CD4-positive, alpha-beta memory T cell (primary cell): Measurements from ENCODE around the gene GABARAPL1. TPM values are rescaled to one million over a fixed set of nuclear protein-coding genes. Genes with fewer than 3 reads are reported as not detected.
A peak's percentile ranks its signal among the peaks of the same experiment; 100 is the strongest.
"Not testable (repeated sequence)": the region's sequence is repeated elsewhere in the genome, so short reads cannot be mapped to it uniquely, and the experiment has no call there.

ENCODE experiments used
- CTCF ChIA-PET: fragments of 350-600 bp; sonication (Branson Sonifier 250); formaldehyde crosslinking; loops from one replicate; lab custom pipeline; 2021; ENCODE audit warnings: inconsistent platforms; ENCODE audit not compliant: partially characterized antibody; lab: Charles Lee
- POLR2A ChIA-PET: fragments of 350-600 bp; sonication (Branson Sonifier 250); formaldehyde crosslinking; loops from one replicate; lab custom pipeline; 2021; ENCODE audit not compliant: partially characterized antibody; lab: Charles Lee
- DNase-seq, 5 donors: peaks; one replicate each; pipeline versions ENCODE4 v3.0.0 to v3.0.0-alpha.2; 2020 to 2022; ENCODE audit warnings: mixed read lengths in 1 of 5
- H3K27ac ChIP-seq: one replicate; pipeline ENCODE4 v1.7.0; 2013; ENCODE audit warnings: low read depth, low read length
- H3K27me3 ChIP-seq: 2 replicates; pipeline ENCODE4 v1.7.0; 2013; ENCODE audit warnings: mild to moderate bottlenecking, low read length, moderate library complexity; ENCODE audit not compliant: insufficient read depth
- H3K36me3 ChIP-seq: 2 replicates; pipeline ENCODE4 v1.7.0; 2013; ENCODE audit warnings: mild to moderate bottlenecking, low read length, moderate library complexity; ENCODE audit not compliant: insufficient read depth
- H3K4me1 ChIP-seq: 2 replicates; pipeline ENCODE4 v1.7.0; 2013; ENCODE audit warnings: mild to moderate bottlenecking, low read length, moderate library complexity; ENCODE audit not compliant: insufficient read depth
- H3K4me3 ChIP-seq, 2 donors: one replicate each; pipeline ENCODE4 v1.7.0; 2013; ENCODE audit warnings: low read length in 2 of 2, mild to moderate bottlenecking in 1 of 2
- H3K9me3 ChIP-seq, 2 donors: one replicate each; pipeline ENCODE4 v1.7.0; 2013; ENCODE audit warnings: low read length in 2 of 2, control low read depth in 1 of 2; ENCODE audit not compliant: control insufficient read depth in 1 of 2
- H3K27ac Mint-ChIP-seq, 7 donors: one replicate each; pipeline ENCODE4 v1.8.0; 2020 to 2021; ENCODE audit warnings: mixed read lengths in 7 of 7, mild to moderate bottlenecking in 6 of 7, inconsistent platforms in 3 of 7, moderate library complexity in 3 of 7
- H3K27me3 Mint-ChIP-seq, 2 donors: one replicate each; pipeline ENCODE4 v1.8.0; 2020 to 2021; ENCODE audit warnings: mixed read lengths in 2 of 2
- H3K36me3 Mint-ChIP-seq, 2 donors: one replicate each; pipeline ENCODE4 v1.8.0; 2020 to 2021; ENCODE audit warnings: mixed read lengths in 2 of 2, inconsistent platforms in 1 of 2, mild to moderate bottlenecking in 1 of 2
- H3K4me1 Mint-ChIP-seq, 4 donors: one replicate each; pipeline ENCODE4 v1.8.0; 2020 to 2021; ENCODE audit warnings: mixed read lengths in 4 of 4, mild to moderate bottlenecking in 1 of 4
- H3K4me3 Mint-ChIP-seq, 8 donors: one replicate each; pipeline ENCODE4 v1.8.0; 2020 to 2021; ENCODE audit warnings: mixed read lengths in 8 of 8, mild to moderate bottlenecking in 7 of 8, moderate library complexity in 6 of 8, inconsistent platforms in 3 of 8
- H3K9me3 Mint-ChIP-seq, 8 donors: one replicate each; pipeline ENCODE4 v1.8.0; 2020 to 2021; ENCODE audit warnings: mixed read lengths in 8 of 8, mild to moderate bottlenecking in 5 of 8, inconsistent platforms in 3 of 8, moderate library complexity in 1 of 8
- intact Hi-C: fragments of 100-400 bp; cut with micrococcal nuclease; formaldehyde crosslinking; loops from one replicate; pipeline ENCODE4 v1.15.1; 2023
- polyA plus RNA-seq, 2 donors: library from polyadenylated mRNA; unstranded; fragments of 300-500 nt; fragmentation: Illumina TruSeq; gene quantifications; one replicate each; pipeline ENCODE4 v1.2.3, GENCODE V29; 2021
- total RNA-seq, 2 experiments: library from RNA; stranded (reverse); gene quantifications; one replicate each; pipeline ENCODE4 v1.2.3, GENCODE V29; 2021

GABARAPL1 gene
- total and polyA plus RNA-seq, 4 experiments from 2014 or later, result 12.8 to 36.3 (median 25.8) TPM

DNA sequence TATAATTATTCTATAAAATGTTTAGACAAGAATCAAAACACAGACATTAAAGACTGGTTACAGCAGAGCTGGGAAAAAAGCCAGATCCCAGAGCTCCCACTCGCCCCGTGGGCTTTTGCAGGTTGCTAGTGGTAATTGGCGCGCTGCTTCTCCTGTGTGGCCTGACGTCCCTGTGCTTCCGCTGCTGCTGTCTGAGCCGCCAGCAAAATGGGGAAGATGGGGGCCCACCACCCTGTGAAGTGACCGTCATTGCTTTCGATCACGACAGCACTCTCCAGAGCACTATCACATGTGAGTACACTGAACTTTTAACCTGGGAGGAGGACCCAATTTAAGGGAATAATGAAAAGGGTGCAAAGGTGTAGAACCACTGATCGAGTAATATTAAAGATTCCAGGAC lies 26.4 kb upstream of the GABARAPL1 start:
- POLR2A ChIA-PET, result no interaction called here
- H3K27ac ChIP-seq, result no peak overlapping the region
- H3K27me3 ChIP-seq, result no peaks in the 10 kb centered on the region
- Mint-ChIP-seq H3K4me1 (peaks cover 3 to 5% (median 4%) of the 10 kb centered on the region in 4 donors), H3K27me3 (peaks cover 9 to 32% of the 10 kb centered on the region in 2 donors), H3K9me3 (no peaks in the 10 kb centered on the region), H3K36me3 (no peaks in the 10 kb centered on the region), H3K27ac (no peak overlapping the region), H3K4me3 (no peak overlapping the region)
- CTCF ChIA-PET, result interaction anchor here (0.7 to 1.5 kb wide), 3 partner anchors 9 to 373 kb away, joined by 3 to 4 read pairs (median 3); no protein-coding TSS in a partner anchor
- H3K36me3 ChIP-seq, result no peaks in the 10 kb centered on the region
- no peak for DNase-seq
- intact Hi-C loops, result no loop called here
- no peaks in the 10 kb centered on the region for H3K4me1 ChIP-seq
- H3K4me3 ChIP-seq, result no peak overlapping the region
- no peaks in the 10 kb centered on the region for H3K9me3 ChIP-seq

DNA sequence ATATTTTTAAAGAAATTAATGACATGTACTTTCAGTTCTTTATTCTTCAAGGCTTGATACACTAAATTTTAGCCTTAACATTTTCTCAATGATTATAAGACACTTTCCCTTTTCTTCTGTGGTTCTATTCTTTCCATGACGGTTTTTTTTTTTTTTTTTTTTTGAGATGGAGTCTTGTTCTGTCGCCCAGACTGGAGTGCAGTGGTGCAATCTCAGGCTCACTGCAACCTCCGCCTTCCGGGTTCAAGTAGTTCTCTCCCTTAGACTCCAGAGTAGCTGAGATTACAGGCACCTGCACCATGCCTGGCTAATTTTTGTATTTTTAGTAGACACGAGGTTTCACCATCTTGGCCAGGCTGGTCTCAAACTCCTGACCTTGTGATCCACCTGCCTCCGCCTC lies 25.7 kb upstream of the GABARAPL1 start:
- H3K27ac Mint-ChIP-seq, H3K4me1 Mint-ChIP-seq, H3K27ac ChIP-seq, H3K4me3 ChIP-seq, H3K27me3 ChIP-seq, intact Hi-C loops, DNase-seq, H3K4me3 Mint-ChIP-seq, H3K36me3 ChIP-seq, POLR2A ChIA-PET, H3K36me3 Mint-ChIP-seq, H3K4me1 ChIP-seq, H3K9me3 Mint-ChIP-seq, H3K9me3 ChIP-seq: not testable (repeated sequence)
- CTCF ChIA-PET, result interaction anchor here (1.4 to 1.6 kb wide), 3 partner anchors 8 to 373 kb away, joined by 3 to 4 read pairs (median 3); no protein-coding TSS in a partner anchor
- H3K27me3 Mint-ChIP-seq, result peaks cover 9 to 32% of the 10 kb centered on the region in 2 donors

DNA sequence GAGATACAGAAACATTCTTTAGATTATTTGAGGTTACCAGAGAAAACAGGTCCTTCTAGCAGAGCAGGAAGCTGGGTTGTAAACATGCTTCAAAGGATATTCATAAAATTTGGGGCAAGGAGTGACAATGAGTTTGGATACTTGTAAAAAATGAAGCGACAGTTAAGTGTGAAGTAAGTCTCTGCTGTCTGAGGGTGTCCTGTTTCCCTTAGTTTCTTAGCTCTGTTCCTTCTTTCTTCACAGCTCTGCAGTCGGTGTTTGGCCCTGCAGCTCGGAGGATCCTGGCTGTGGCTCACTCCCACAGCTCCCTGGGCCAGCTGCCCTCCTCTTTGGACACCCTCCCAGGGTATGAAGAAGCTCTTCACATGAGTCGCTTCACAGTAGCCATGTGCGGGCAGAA lies 23.0 kb upstream of the GABARAPL1 start:
- ChIA-PET CTCF (interaction anchor here (0.7 to 5.0 kb wide), 9 partner anchors 12 to 1570 kb away, joined by 3 to 53 read pairs (median 3); no protein-coding TSS in a partner anchor), POLR2A (no interaction called here)
- H3K4me3 Mint-ChIP-seq, result no peak overlapping the region
- H3K4me3 ChIP-seq, result no peak overlapping the region
- peaks cover 9 to 21% of the 10 kb centered on the region in 2 donors for H3K27me3 Mint-ChIP-seq
- H3K9me3 Mint-ChIP-seq, result no peaks in the 10 kb centered on the region
- no peaks in the 10 kb centered on the region for H3K9me3 ChIP-seq
- H3K27me3 ChIP-seq, result no peaks in the 10 kb centered on the region
- no peaks in the 10 kb centered on the region for H3K36me3 ChIP-seq
- DNase-seq, result no peak
- peaks cover 3 to 5% (median 4%) of the 10 kb centered on the region in 4 donors for H3K4me1 Mint-ChIP-seq
- H3K4me1 ChIP-seq, result no peaks in the 10 kb centered on the region
- H3K36me3 Mint-ChIP-seq, result no peaks in the 10 kb centered on the region
- H3K27ac ChIP-seq, result no peak overlapping the region
- no peak overlapping the region for H3K27ac Mint-ChIP-seq
- intact Hi-C loops, result loop anchor here (1.0 to 5.0 kb wide), 5 partner anchors 36 to 439 kb away; no protein-coding TSS in a partner anchor

DNA sequence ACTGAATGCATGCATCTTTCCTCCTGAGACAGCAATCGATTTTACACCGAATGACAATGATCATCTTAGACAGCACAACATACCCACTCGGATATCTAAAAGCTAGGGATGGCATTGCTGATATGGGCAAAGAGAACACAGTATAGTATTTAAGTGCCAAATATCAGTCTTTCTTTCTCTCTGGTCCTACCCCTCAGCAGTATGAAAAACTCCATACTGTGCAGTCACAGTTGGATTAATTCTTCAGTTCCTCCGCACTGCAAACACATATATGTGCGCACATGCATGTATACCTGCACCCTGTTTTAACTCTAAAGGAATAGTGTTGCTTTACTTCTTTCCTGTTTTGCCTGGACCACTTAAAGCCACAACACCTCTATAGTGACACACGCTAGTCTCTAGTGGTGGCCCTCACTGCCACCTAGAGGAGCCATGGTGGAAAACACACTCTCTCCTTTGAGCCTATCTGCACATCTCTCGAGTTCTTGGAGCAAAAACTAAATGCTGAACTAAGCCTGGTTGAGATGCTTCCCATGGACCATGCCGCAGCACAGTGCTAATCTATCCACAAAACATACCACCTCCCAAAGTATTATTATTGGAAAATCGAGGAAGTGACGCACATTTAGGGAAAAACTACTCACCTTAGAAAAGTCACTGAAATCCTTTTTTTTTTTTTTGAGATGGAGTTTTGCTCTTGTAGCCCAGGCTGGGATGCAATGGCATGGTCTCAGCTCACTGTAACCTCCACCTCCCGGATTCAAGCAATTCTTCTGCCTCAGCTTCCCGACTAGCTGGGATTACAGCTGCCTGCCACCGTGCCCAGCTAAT lies 21.9 kb upstream of the GABARAPL1 start:
- peak; percentile 41 to 54 (median 49) for DNase-seq
- H3K36me3 Mint-ChIP-seq, result no peaks in the 10 kb centered on the region
- intact Hi-C loops, result loop anchor here (1.0 to 5.0 kb wide), 5 partner anchors 37 to 440 kb away; no protein-coding TSS in a partner anchor
- no peak overlapping the region for H3K4me3 ChIP-seq
- H3K4me1 Mint-ChIP-seq, result peaks cover 3 to 5% (median 4%) of the 10 kb centered on the region in 4 donors
- ChIA-PET POLR2A (no interaction called here), CTCF (interaction anchor here (0.7 to 5.0 kb wide), 15 partner anchors 9 to 1297 kb away, joined by 3 to 53 read pairs (median 3); partner anchors contain the start of gene OLR1)
- no peaks in the 10 kb centered on the region for H3K27me3 ChIP-seq
- no peaks in the 10 kb centered on the region for H3K9me3 Mint-ChIP-seq
- no peak overlapping the region for H3K4me3 Mint-ChIP-seq
- peaks cover 10 to 17% of the 10 kb centered on the region in 2 donors for H3K27me3 Mint-ChIP-seq
- H3K27ac ChIP-seq, result no peak overlapping the region
- H3K9me3 ChIP-seq, result no peaks in the 10 kb centered on the region
- no peak overlapping the region for H3K27ac Mint-ChIP-seq
- H3K4me1 ChIP-seq, result no peaks in the 10 kb centered on the region
- no peaks in the 10 kb centered on the region for H3K36me3 ChIP-seq

DNA sequence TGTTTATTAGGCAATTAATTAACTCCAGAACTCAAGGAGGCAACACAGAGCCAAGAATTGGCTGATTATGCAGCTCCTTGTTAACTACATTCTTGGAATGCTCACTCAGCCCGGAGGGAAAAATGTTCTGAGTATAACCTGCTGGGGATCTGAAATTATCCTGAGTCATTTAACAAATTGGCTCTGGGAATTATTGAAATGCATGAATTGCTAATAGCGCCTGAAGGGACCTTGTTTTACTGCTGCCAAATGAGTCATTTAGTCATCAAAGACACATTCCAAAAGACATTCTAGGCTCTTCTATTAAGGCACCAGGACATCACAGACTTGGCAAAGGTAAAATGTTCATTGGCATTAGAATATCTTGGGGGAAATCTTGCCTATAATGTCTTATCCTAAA lies 20.8 kb upstream of the GABARAPL1 start:
- Histone ChIP-seq H3K9me3 (no peaks in the 10 kb centered on the region), H3K4me3 (no peak overlapping the region), H3K4me1 (no peaks in the 10 kb centered on the region), H3K27me3 (no peaks in the 10 kb centered on the region), H3K36me3 (no peaks in the 10 kb centered on the region), H3K27ac (no peak overlapping the region)
- H3K4me1 Mint-ChIP-seq, result peaks cover 3 to 5% (median 4%) of the 10 kb centered on the region in 4 donors
- ChIA-PET CTCF (interaction anchor here (0.7 to 5.0 kb wide), 8 partner anchors 9 to 378 kb away, joined by 3 to 53 read pairs (median 4); no protein-coding TSS in a partner anchor), POLR2A (no interaction called here)
- no peak overlapping the region for H3K4me3 Mint-ChIP-seq
- no peaks in the 10 kb centered on the region for H3K36me3 Mint-ChIP-seq
- no peak overlapping the region for H3K27ac Mint-ChIP-seq
- H3K27me3 Mint-ChIP-seq, result peaks cover 8 to 13% of the 10 kb centered on the region in 2 donors
- H3K9me3 Mint-ChIP-seq, result no peaks in the 10 kb centered on the region
- intact Hi-C loops, result loop anchor here (2.0 to 5.0 kb wide), 2 partner anchors 251 to 395 kb away; no protein-coding TSS in a partner anchor
- DNase-seq, result no peak

DNA sequence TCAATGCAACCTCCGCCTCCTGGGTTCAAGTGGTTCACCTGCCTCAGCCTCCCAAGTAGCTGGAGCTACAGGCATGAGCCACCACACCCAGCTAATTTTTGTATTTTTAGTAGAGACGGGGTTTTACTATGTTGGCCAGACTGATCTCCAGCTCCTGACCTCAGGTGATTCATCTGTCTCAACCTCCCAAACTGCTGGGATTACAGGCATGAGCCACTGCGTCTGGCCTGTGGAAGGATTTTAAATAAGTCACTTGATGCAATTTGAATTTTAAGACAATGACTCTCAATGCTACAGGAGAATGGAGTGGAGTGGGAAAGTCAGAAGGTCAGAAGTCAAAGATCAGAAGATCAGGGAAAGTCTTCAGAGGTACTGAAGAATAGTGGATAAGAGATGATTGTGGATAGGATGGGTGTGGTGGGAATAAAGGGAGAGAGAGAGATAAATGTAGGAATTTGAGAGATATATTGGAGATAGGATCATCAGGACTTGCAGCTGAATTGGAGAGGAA lies 18.5 kb upstream of the GABARAPL1 start:
- no peaks in the 10 kb centered on the region for H3K4me1 ChIP-seq
- ChIA-PET CTCF (interaction anchor here (1.3 to 2.9 kb wide), 4 partner anchors 8 to 380 kb away, joined by 3 to 28 read pairs (median 6); no protein-coding TSS in a partner anchor), POLR2A (interaction anchor here (0.8 kb wide), 1 partner anchor 42 kb away, joined by 3 read pairs; no protein-coding TSS in a partner anchor)
- H3K4me3 ChIP-seq, result no peak overlapping the region
- Mint-ChIP-seq H3K4me1 (peaks cover 3 to 5% (median 4%) of the 10 kb centered on the region in 4 donors), H3K27ac (no peak overlapping the region), H3K9me3 (no peaks in the 10 kb centered on the region), H3K27me3 (peaks cover 8 to 16% of the 10 kb centered on the region in 2 donors), H3K36me3 (no peaks in the 10 kb centered on the region), H3K4me3 (no peak overlapping the region)
- DNase-seq, result no peak
- H3K9me3 ChIP-seq, result no peaks in the 10 kb centered on the region
- intact Hi-C loops, result loop anchor here (5.0 kb wide), 1 partner anchor 397 kb away; no protein-coding TSS in a partner anchor
- H3K36me3 ChIP-seq, result no peaks in the 10 kb centered on the region
- H3K27me3 ChIP-seq, result no peaks in the 10 kb centered on the region
- no peak overlapping the region for H3K27ac ChIP-seq

DNA sequence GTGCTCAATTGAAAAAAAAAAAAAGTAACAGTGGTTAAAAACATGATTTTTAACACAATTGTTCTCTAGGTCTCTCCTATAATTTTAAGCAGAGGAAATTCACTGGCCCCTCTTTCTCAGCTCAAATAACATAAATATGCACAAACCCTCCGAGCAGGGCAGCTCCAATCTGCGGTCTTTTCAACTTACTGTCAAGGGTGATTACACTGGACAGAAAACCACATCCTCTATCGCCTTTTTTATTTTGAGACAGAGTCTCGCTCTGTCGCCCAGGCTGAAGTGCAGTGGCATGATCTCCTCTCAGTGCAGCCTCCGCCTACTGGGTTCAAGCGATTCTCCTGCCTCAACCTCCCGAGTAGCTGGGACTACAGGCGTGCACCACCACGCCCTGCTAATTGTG lies 16.5 kb upstream of the GABARAPL1 start:
- H3K9me3 Mint-ChIP-seq, result no peaks in the 10 kb centered on the region
- Histone ChIP-seq H3K27me3 (no peaks in the 10 kb centered on the region), H3K36me3 (no peaks in the 10 kb centered on the region), H3K9me3 (no peaks in the 10 kb centered on the region), H3K27ac (no peak overlapping the region), H3K4me3 (no peak overlapping the region), H3K4me1 (no peaks in the 10 kb centered on the region)
- H3K27ac Mint-ChIP-seq, result no peak overlapping the region
- no peaks in the 10 kb centered on the region for H3K36me3 Mint-ChIP-seq
- CTCF ChIA-PET, result interaction anchor here (0.9 to 1.3 kb wide), 2 partner anchors 12 to 453 kb away, joined by 3 to 4 read pairs; no protein-coding TSS in a partner anchor
- peaks cover 9 to 16% of the 10 kb centered on the region in 2 donors for H3K27me3 Mint-ChIP-seq
- no peak for DNase-seq
- H3K4me3 Mint-ChIP-seq, result no peak overlapping the region
- no peaks in the 10 kb centered on the region for H3K4me1 Mint-ChIP-seq
- POLR2A ChIA-PET, result no interaction called here
- intact Hi-C loops, result no loop called here
